Measurements from ENCODE around the gene KCND1. TPM values are rescaled to one million over a fixed set of nuclear protein-coding genes. Genes with fewer than 3 reads are reported as not detected.

The KCND1 gene
- total RNA-seq, 2 experiments from 2014 or later = 7.6 to 8.8 TPM

- Histone ChIP-seq H3K4me2 (ENCODE audit: low read length) (no peak overlapping the region), H2AFZ (ENCODE audit: low read length) (no peak overlapping the region), H3K9me3 (ENCODE audit: low read length) (no peaks in the 10 kb centered on the region), H3K4me3 (ENCODE audit: low read depth, low read length, poor library complexity, severe bottlenecking) (no peak overlapping the region), H3K27ac (ENCODE audit: low read depth, low read length, poor library complexity, severe bottlenecking) (no peak overlapping the region), H4K20me1 (ENCODE audit: insufficient read depth, low read length) (no peaks in the 10 kb centered on the region), H3K4me1 (ENCODE audit: insufficient read depth, low read length, poor library complexity, severe bottlenecking) (no peaks in the 10 kb centered on the region), H3K79me2 (ENCODE audit: insufficient read depth, low read depth, low read length) (no peaks in the 10 kb centered on the region), H3K9me2 (ENCODE audit: insufficient read depth, low read length) (no peaks in the 10 kb centered on the region), H3K36me3 (ENCODE audit: insufficient read depth, low read length) (no peaks in the 10 kb centered on the region)
- POLR2A ChIA-PET = no interaction called here
- no peak for DNase-seq (ENCODE audit: low spot score)
- intact Hi-C loops (cut with micrococcal nuclease; ENCODE audit: unreplicated experiment) = no loop called here
- TF ChIP-seq, protein P1, sequence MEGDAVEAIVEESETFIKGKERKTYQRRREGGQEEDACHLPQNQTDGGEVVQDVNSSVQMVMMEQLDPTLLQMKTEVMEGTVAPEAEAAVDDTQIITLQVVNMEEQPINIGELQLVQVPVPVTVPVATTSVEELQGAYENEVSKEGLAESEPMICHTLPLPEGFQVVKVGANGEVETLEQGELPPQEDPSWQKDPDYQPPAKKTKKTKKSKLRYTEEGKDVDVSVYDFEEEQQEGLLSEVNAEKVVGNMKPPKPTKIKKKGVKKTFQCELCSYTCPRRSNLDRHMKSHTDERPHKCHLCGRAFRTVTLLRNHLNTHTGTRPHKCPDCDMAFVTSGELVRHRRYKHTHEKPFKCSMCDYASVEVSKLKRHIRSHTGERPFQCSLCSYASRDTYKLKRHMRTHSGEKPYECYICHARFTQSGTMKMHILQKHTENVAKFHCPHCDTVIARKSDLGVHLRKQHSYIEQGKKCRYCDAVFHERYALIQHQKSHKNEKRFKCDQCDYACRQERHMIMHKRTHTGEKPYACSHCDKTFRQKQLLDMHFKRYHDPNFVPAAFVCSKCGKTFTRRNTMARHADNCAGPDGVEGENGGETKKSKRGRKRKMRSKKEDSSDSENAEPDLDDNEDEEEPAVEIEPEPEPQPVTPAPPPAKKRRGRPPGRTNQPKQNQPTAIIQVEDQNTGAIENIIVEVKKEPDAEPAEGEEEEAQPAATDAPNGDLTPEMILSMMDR (conservative IDR thresholded peaks at IDR 0.05; ENCODE audit: low read length) = no peak
- TF ChIP-seq EZH2phosphoT487 (IDR thresholded peaks at IDR 0.05; ENCODE audit: borderline replicate concordance, low read depth, low read length) = no peak
- no TSS peak for BruUV-seq (replicated peaks)
- CTCF ChIA-PET (ENCODE audit: unreplicated experiment) = interaction anchor here (0.6 kb wide), 1 partner anchor 172 kb away, joined by 3 read pairs; no protein-coding TSS in a partner anchor
These were observed 47.4 kb upstream of the KCND1 start for GRCh38 chrX:49019050-49019449.

DNA sequence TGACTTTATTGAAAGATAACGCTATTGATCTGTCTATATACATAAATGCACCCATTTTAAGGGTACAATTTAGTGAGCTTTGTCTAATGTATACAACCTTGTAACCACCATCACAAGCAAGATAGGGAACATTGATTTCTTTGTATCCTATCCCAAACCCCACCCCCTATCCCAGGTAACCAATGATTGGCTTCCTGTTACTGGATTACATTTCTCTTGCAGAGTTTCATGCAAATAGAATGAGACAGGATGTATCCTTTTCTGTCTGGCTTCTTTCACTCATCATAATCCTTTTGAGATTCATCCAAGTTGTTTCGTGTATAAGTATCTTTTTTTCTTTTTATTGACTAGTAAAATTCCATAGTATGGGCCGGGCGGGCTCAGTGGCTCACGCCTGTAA, 32.1 kb upstream of the KCND1 start:
- TF ChIP-seq EZH2phosphoT487 (IDR thresholded peaks at IDR 0.05; ENCODE audit: borderline replicate concordance, low read depth, low read length) = no peak
- TF ChIP-seq, protein P1 (conservative IDR thresholded peaks at IDR 0.05; ENCODE audit: low read length) = no peak
- ChIA-PET POLR2A (no interaction called here), CTCF (ENCODE audit: unreplicated experiment) (no interaction called here)
- Histone ChIP-seq H3K4me3 (ENCODE audit: low read depth, low read length, poor library complexity, severe bottlenecking) (no peak overlapping the region), H4K20me1 (ENCODE audit: insufficient read depth, low read length) (no peaks in the 10 kb centered on the region), H3K27ac (ENCODE audit: low read depth, low read length, poor library complexity, severe bottlenecking) (no peak overlapping the region), H3K79me2 (ENCODE audit: insufficient read depth, low read depth, low read length) (peaks cover 10% of the 10 kb centered on the region; the same call in 1 of the 2 replicates), H2AFZ (ENCODE audit: low read length) (peak overlapping the region; percentile 41; the same call in 1 of the 2 replicates), H3K4me1 (ENCODE audit: insufficient read depth, low read length, poor library complexity, severe bottlenecking) (peaks cover 20% of the 10 kb centered on the region), H3K4me2 (ENCODE audit: low read length) (peak overlapping the region; percentile 13; the same call in 1 of the 2 replicates), H3K36me3 (ENCODE audit: insufficient read depth, low read length) (peaks cover 12% of the 10 kb centered on the region), H3K9me3 (ENCODE audit: low read length) (no peaks in the 10 kb centered on the region), H3K9me2 (ENCODE audit: insufficient read depth, low read length) (no peaks in the 10 kb centered on the region)
- no TSS peak for BruUV-seq (replicated peaks)
- peak; percentile 3 for DNase-seq (ENCODE audit: low spot score)
- intact Hi-C loops (cut with micrococcal nuclease; ENCODE audit: unreplicated experiment) = loop anchor here (2.0 to 5.0 kb wide), 2 partner anchors 39 to 41 kb away; partner anchors contain the start of gene TFE3
